Neural cell (in vitro differentiated cells): ENCODE results near the gene DND1.

Source experiments
- CTCF ChIP-seq: fragments of 450-650 bp; IDR thresholded peaks from 2 replicates; pipeline ENCODE4 v1.5.1; 2014; ENCODE audit warnings: antibody characterized with exemption, mild to moderate bottlenecking, moderate library complexity; ENCODE audit not compliant: poor library complexity, severe bottlenecking
- EP300 ChIP-seq: fragments of 450-650 bp; conservative IDR thresholded peaks from 2 replicates; pipeline ENCODE4 v1.6.1; 2014; ENCODE audit warnings: antibody characterized with exemption, mild to moderate bottlenecking, moderate library complexity; ENCODE audit not compliant: poor library complexity, severe bottlenecking
- EZH2 ChIP-seq: fragments of 200-600, 300-800 bp; shearing (Covaris generic), sonication (generic); IDR thresholded peaks from 2 replicates; pipeline ENCODE4 v1.6.1; 2014; ENCODE audit warnings: antibody characterized with exemption, low read length, borderline replicate concordance, mild to moderate bottlenecking; ENCODE audit not compliant: insufficient read depth, poor library complexity, severe bottlenecking
- MXI1 ChIP-seq: fragments of 450-650 bp; conservative IDR thresholded peaks from 2 replicates; pipeline ENCODE4 v1.6.1; 2014; ENCODE audit warnings: antibody characterized with exemption, mild to moderate bottlenecking; ENCODE audit not compliant: poor library complexity, severe bottlenecking
- POLR2AphosphoS5 ChIP-seq: IDR thresholded peaks from 2 replicates; pipeline ENCODE4 v1.6.1; 2012
- SMC3 ChIP-seq: fragments of 450-650 bp; conservative IDR thresholded peaks from 2 replicates; pipeline ENCODE4 v1.6.1; 2014; ENCODE audit warnings: antibody characterized with exemption, mild to moderate bottlenecking, moderate library complexity; ENCODE audit not compliant: poor library complexity
- TAF1 ChIP-seq: IDR thresholded peaks from 2 replicates; pipeline ENCODE4 v1.6.1; 2012; ENCODE audit warnings: low read depth
- TF ChIP-seq, protein P1 (sequence below): IDR thresholded peaks from 2 replicates; pipeline ENCODE4 v1.6.1; 2012; ENCODE audit warnings: borderline replicate concordance

- TF ChIP-seq EZH2 (no peak), POLR2AphosphoS5 (no peak), CTCF (no peak), TAF1 (no peak), EP300 (no peak), MXI1 (no peak), SMC3 (no peak)
- TF ChIP-seq, protein P1, sequence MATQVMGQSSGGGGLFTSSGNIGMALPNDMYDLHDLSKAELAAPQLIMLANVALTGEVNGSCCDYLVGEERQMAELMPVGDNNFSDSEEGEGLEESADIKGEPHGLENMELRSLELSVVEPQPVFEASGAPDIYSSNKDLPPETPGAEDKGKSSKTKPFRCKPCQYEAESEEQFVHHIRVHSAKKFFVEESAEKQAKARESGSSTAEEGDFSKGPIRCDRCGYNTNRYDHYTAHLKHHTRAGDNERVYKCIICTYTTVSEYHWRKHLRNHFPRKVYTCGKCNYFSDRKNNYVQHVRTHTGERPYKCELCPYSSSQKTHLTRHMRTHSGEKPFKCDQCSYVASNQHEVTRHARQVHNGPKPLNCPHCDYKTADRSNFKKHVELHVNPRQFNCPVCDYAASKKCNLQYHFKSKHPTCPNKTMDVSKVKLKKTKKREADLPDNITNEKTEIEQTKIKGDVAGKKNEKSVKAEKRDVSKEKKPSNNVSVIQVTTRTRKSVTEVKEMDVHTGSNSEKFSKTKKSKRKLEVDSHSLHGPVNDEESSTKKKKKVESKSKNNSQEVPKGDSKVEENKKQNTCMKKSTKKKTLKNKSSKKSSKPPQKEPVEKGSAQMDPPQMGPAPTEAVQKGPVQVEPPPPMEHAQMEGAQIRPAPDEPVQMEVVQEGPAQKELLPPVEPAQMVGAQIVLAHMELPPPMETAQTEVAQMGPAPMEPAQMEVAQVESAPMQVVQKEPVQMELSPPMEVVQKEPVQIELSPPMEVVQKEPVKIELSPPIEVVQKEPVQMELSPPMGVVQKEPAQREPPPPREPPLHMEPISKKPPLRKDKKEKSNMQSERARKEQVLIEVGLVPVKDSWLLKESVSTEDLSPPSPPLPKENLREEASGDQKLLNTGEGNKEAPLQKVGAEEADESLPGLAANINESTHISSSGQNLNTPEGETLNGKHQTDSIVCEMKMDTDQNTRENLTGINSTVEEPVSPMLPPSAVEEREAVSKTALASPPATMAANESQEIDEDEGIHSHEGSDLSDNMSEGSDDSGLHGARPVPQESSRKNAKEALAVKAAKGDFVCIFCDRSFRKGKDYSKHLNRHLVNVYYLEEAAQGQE, result no peak
Observed at GRCh38 chr5:140631036-140631417, 42.3 kb downstream of the DND1 start.
